Neural cell (in vitro differentiated cells): Measurements from ENCODE around the gene CKMT2. TPM values are rescaled to one million over a fixed set of nuclear protein-coding genes. Genes with fewer than 3 reads are reported as not detected.

Source experiments
- H2AFZ ChIP-seq: fragments of 200-600, 300-800 bp; sonication (generic), shearing (Covaris generic); 2 replicates; pipeline ENCODE4 v1.6.0; 2014; ENCODE audit warnings: low read depth, mild to moderate bottlenecking, antibody characterized with exemption, low read length, moderate library complexity
- H3F3A ChIP-seq: fragments of 200-600 bp; shearing (Covaris generic); 2 replicates; pipeline ENCODE4 v1.6.1; 2016; ENCODE audit warnings: mild to moderate bottlenecking, moderate library complexity, mixed read lengths, antibody characterized with exemption, low read length; ENCODE audit not compliant: insufficient read depth, poor library complexity, severe bottlenecking
- H3K27ac ChIP-seq: fragments of 200-600, 300-800 bp; sonication (generic), shearing (Covaris generic); 2 replicates; pipeline ENCODE4 v1.5.1; 2014; ENCODE audit warnings: mild to moderate bottlenecking, low read length, moderate library complexity
- H3K27me3 ChIP-seq: fragments of 300-800, 200-600 bp; sonication (generic), shearing (Covaris generic); 2 replicates; pipeline ENCODE4 v1.6.0; 2014; ENCODE audit warnings: mild to moderate bottlenecking, low read depth, low read length, moderate library complexity; ENCODE audit not compliant: insufficient read depth
- H3K36me3 ChIP-seq: fragments of 300-800, 200-600 bp; sonication (generic), shearing (Covaris generic); 2 replicates; pipeline ENCODE4 v1.5.1; 2014; ENCODE audit warnings: mild to moderate bottlenecking, antibody characterized with exemption, low read length, moderate library complexity; ENCODE audit not compliant: insufficient read depth
- H3K4me2 ChIP-seq: fragments of 300-800, 200-600 bp; sonication (generic), shearing (Covaris generic); 2 replicates; pipeline ENCODE4 v1.6.0; 2014; ENCODE audit warnings: mild to moderate bottlenecking, low read length
- H3K4me3 ChIP-seq: fragments of 300-800, 200-600 bp; sonication (generic), shearing (Covaris generic); 2 replicates; pipeline ENCODE4 v1.5.1; 2014; ENCODE audit warnings: mild to moderate bottlenecking, low read length, moderate library complexity
- H3K79me2 ChIP-seq: fragments of 200-600 bp; shearing (Covaris generic); replicated peaks from 2 replicates; pipeline ENCODE4 v1.6.0; 2014; ENCODE audit warnings: mild to moderate bottlenecking, low read length, moderate library complexity; ENCODE audit not compliant: insufficient read depth
- H3K9ac ChIP-seq: fragments of 300-800, 200-600 bp; sonication (generic), shearing (Covaris generic); 2 replicates; pipeline ENCODE4 v1.6.1; 2016; ENCODE audit warnings: mild to moderate bottlenecking, low read length, mixed read lengths
- H3K9me2 ChIP-seq: fragments of 200-600 bp; shearing (Covaris generic); 2 replicates; pipeline ENCODE4 v1.6.1; 2016; ENCODE audit warnings: mild to moderate bottlenecking, low read length, mixed read lengths; ENCODE audit not compliant: insufficient read depth
- H3K9me3 ChIP-seq: fragments of 200-600, 300-800 bp; sonication (generic), shearing (Covaris generic); 2 replicates; pipeline ENCODE4 v1.6.1; 2016; ENCODE audit warnings: mild to moderate bottlenecking, mixed run types, low read length, moderate library complexity, mixed read lengths
- H4K20me1 ChIP-seq: fragments of 200-600 bp; shearing (Covaris generic); 2 replicates; pipeline ENCODE4 v1.6.1; 2016; ENCODE audit warnings: mild to moderate bottlenecking, mixed run types; ENCODE audit not compliant: insufficient read depth
- EP300 ChIP-seq: fragments of 450-650 bp; conservative IDR thresholded peaks from 2 replicates; pipeline ENCODE4 v1.6.1; 2014; ENCODE audit warnings: antibody characterized with exemption, mild to moderate bottlenecking, moderate library complexity; ENCODE audit not compliant: poor library complexity, severe bottlenecking
- TAF1 ChIP-seq: IDR thresholded peaks from 2 replicates; pipeline ENCODE4 v1.6.1; 2012; ENCODE audit warnings: low read depth
- polyA plus RNA-seq: library from polyadenylated mRNA; depleted of rRNA; stranded (reverse); fragments of >200 nt; gene quantifications from 2 replicates; pipeline ENCODE4 v1.2.3, GENCODE V29; 2014
- small RNA-seq, 3 experiments: library from RNA; depleted of rRNA; stranded (forward); fragments of <200 nt; gene quantifications; one replicate each; pipeline ENCODE3, GENCODE V24; 2012
- TF ChIP-seq, protein P1 (sequence below): IDR thresholded peaks from 2 replicates; pipeline ENCODE4 v1.6.1; 2012; ENCODE audit warnings: borderline replicate concordance
- TF ChIP-seq, protein P2 (sequence below): fragments of 450-650 bp; IDR thresholded peaks from 2 replicates; pipeline ENCODE4 v1.5.1; 2014; ENCODE audit warnings: antibody characterized with exemption, mild to moderate bottlenecking, moderate library complexity; ENCODE audit not compliant: poor library complexity, severe bottlenecking

CKMT2 gene
- polyA plus RNA-seq, 1 donor from 2014 or later: not detected

GRCh38 chr5:81315830-81316229 is 82.7 kb downstream of the CKMT2 start:
- H4K20me1 ChIP-seq: no peaks in the 10 kb centered on the region
- H3F3A ChIP-seq: no peaks in the 10 kb centered on the region
- H3K9ac ChIP-seq: no peak overlapping the region
- H3K36me3 ChIP-seq: no peaks in the 10 kb centered on the region
- H3K27me3 ChIP-seq: no peaks in the 10 kb centered on the region
- H3K4me3 ChIP-seq: no peak overlapping the region
- TF ChIP-seq TAF1: no peak
- TF ChIP-seq EP300: no peak
- TF ChIP-seq, protein P1, sequence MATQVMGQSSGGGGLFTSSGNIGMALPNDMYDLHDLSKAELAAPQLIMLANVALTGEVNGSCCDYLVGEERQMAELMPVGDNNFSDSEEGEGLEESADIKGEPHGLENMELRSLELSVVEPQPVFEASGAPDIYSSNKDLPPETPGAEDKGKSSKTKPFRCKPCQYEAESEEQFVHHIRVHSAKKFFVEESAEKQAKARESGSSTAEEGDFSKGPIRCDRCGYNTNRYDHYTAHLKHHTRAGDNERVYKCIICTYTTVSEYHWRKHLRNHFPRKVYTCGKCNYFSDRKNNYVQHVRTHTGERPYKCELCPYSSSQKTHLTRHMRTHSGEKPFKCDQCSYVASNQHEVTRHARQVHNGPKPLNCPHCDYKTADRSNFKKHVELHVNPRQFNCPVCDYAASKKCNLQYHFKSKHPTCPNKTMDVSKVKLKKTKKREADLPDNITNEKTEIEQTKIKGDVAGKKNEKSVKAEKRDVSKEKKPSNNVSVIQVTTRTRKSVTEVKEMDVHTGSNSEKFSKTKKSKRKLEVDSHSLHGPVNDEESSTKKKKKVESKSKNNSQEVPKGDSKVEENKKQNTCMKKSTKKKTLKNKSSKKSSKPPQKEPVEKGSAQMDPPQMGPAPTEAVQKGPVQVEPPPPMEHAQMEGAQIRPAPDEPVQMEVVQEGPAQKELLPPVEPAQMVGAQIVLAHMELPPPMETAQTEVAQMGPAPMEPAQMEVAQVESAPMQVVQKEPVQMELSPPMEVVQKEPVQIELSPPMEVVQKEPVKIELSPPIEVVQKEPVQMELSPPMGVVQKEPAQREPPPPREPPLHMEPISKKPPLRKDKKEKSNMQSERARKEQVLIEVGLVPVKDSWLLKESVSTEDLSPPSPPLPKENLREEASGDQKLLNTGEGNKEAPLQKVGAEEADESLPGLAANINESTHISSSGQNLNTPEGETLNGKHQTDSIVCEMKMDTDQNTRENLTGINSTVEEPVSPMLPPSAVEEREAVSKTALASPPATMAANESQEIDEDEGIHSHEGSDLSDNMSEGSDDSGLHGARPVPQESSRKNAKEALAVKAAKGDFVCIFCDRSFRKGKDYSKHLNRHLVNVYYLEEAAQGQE: no peak
- TF ChIP-seq, protein P2, sequence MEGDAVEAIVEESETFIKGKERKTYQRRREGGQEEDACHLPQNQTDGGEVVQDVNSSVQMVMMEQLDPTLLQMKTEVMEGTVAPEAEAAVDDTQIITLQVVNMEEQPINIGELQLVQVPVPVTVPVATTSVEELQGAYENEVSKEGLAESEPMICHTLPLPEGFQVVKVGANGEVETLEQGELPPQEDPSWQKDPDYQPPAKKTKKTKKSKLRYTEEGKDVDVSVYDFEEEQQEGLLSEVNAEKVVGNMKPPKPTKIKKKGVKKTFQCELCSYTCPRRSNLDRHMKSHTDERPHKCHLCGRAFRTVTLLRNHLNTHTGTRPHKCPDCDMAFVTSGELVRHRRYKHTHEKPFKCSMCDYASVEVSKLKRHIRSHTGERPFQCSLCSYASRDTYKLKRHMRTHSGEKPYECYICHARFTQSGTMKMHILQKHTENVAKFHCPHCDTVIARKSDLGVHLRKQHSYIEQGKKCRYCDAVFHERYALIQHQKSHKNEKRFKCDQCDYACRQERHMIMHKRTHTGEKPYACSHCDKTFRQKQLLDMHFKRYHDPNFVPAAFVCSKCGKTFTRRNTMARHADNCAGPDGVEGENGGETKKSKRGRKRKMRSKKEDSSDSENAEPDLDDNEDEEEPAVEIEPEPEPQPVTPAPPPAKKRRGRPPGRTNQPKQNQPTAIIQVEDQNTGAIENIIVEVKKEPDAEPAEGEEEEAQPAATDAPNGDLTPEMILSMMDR: no peak
- no peak overlapping the region for H3K4me2 ChIP-seq
- H3K9me3 ChIP-seq: no peaks in the 10 kb centered on the region
- H3K27ac ChIP-seq: no peak overlapping the region
- H2AFZ ChIP-seq: no peak overlapping the region
- no peaks in the 10 kb centered on the region for H3K79me2 ChIP-seq
- no peaks in the 10 kb centered on the region for H3K9me2 ChIP-seq

Small RNA genes within 50 kb of the gene (small RNA-seq; reads per million reads assigned to genes)
- 0 reads per million in 3 experiments for gene AC026436.1

Other genes with a start within 250 kb of the CKMT2 start
- gene ZCCHC9, start 68.3 kb downstream of the CKMT2 start, polyA plus RNA-seq: 22.2 and 31.8 TPM in 2 replicates
- 1.2 and 3.0 TPM in 2 replicates for gene ACOT12, start 160.8 kb downstream of the CKMT2 start, polyA plus RNA-seq